ENCODE measurements around the gene TMEM145.

Gene TMEM145

GRCh38 chr19:42366673-42367072 lies 53.6 kb downstream of the TMEM145 start:
- FAIRE-seq = no peak

GRCh38 chr19:42367929-42368328 lies 54.8 kb downstream of the TMEM145 start:
- FAIRE-seq = no peak

- no peak for FAIRE-seq
These were observed 55.3 kb downstream of the TMEM145 start for GRCh38 chr19:42368360-42368759.

DNA sequence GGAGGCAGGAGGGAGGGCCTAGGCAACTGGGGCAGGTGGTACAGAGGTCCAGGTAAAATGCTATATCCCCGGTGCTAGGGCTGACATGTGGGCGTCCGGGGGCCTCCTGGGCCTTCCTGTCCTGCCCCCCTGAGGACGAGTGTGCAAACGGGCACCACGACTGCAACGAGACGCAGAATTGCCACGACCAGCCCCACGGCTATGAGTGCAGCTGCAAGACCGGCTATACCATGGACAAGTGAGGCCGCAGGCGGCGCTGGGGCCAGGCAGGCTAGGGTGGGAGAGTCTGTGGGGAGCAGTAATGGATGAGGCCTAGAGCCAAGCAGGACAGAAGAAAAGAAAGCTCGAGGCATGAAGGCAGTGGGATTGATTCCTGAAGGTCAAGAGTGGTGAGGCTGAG lies 55.7 kb downstream of the TMEM145 start:
- FAIRE-seq = no peak

DNA sequence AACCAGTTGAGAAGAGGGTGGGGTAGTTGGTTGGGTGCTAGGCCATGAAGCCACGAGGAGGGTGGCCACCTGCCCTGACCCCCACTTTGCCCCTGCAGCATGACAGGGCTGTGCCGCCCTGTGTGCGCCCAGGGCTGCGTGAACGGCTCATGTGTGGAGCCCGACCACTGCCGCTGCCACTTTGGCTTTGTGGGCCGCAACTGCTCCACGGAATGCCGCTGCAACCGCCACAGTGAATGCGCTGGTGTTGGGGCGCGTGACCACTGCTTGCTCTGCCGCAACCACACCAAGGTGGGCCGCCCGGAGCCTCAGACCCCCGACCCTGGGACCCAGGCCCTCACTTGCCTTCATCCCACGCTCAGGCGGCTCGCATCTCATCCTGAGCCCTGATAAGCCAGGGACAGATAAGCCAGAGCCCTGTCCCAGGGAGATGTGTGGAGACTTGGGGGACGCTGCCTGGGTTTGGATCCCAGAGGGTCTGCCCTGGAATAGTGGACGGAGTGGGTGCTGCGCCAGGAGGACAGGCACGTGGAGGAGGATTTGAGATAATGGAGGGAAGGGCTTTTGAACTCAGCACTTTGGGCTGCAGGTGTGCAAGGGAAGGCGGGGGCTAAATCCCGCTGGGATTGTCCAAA lies 56.4 kb downstream of the TMEM145 start:
- FAIRE-seq = no peak

DNA sequence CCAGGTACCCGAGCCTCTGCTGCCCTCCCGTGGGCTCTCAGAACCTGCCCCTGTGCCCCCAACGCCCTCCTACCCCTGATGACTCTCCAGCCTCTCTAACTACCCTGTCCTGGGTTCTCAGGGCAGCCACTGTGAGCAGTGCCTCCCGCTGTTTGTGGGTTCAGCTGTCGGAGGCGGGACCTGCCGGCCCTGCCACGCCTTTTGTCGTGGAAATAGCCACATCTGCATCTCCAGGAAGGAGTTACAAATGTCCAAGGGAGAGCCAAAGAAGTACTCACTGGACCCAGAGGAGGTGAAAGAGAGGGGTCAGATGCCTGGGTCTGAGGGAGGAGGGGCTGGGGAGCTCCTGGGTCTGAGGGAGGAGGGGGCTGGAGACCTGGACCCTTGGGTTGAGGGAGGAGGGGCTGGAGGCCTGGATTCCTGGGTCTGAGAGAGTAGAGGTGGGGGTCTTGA lies 57.0 kb downstream of the TMEM145 start:
- no peak for FAIRE-seq

DNA sequence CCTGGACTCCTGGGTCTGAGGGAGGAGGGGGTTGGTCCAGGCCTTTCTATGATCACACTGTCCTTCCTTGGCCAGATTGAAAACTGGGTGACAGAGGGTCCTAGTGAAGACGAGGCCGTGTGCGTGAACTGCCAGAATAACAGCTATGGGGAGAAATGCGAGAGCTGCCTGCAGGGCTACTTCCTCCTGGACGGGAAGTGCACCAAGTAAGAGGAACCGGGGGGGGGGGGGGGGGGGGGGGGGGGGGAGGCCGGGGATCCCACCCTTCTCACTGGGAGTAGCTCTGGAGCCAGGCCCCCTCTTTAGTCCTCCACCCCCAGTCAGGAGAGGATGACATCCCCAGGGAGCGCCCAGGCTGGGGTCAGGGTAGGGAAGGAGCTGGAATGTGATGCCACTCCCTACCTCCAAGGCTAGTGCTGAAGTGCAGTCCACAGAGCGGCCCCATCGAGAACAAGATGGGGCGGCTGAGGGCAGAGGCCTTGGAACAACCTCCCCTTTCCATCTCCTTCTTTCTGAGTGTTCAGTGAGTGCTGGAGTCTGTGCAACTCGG lies 57.6 kb downstream of the TMEM145 start:
- no peak for FAIRE-seq
